Ishikawa (cell line): Measurements from ENCODE around the gene DHX30.

ENCODE experiments used
- CEBPB ChIP-seq: IDR thresholded peaks from 2 replicates; pipeline ENCODE4 v1.6.1; 2012
- CREB1 ChIP-seq: IDR thresholded peaks from 2 replicates; pipeline ENCODE4 v1.6.1; 2012; ENCODE audit warnings: low read depth
- EGR1 ChIP-seq: IDR thresholded peaks from 2 replicates; pipeline ENCODE4 v1.6.1; 2012
- EP300 ChIP-seq: IDR thresholded peaks from 2 replicates; pipeline ENCODE4 v1.6.1; 2012; ENCODE audit warnings: borderline replicate concordance
- FOXM1 ChIP-seq: IDR thresholded peaks from 2 replicates; pipeline ENCODE4 v1.6.1; 2012; ENCODE audit warnings: low read depth, borderline replicate concordance
- NFIC ChIP-seq: IDR thresholded peaks from 2 replicates; pipeline ENCODE4 v1.6.1; 2012
- RAD21 ChIP-seq: IDR thresholded peaks from 2 replicates; pipeline ENCODE4 v1.6.1; 2012; ENCODE audit warnings: low read depth
- TAF1 ChIP-seq: IDR thresholded peaks from 2 replicates; pipeline ENCODE4 v1.6.1; 2012; ENCODE audit warnings: low read depth, mild to moderate bottlenecking
- TCF12 ChIP-seq: IDR thresholded peaks from 2 replicates; pipeline ENCODE4 v1.6.1; 2012; ENCODE audit warnings: low read depth
- TEAD4 ChIP-seq: IDR thresholded peaks from 2 replicates; pipeline ENCODE4 v1.6.1; 2012
- YY1 ChIP-seq: IDR thresholded peaks from 2 replicates; pipeline ENCODE4 v1.6.1; 2012; ENCODE audit warnings: low read depth
- ZBTB7A ChIP-seq: IDR thresholded peaks from 2 replicates; pipeline ENCODE4 v1.6.1; 2012; ENCODE audit warnings: low read depth
- TF ChIP-seq, protein P1 (sequence below): IDR thresholded peaks from 2 replicates; pipeline ENCODE4 v1.6.1; 2012; ENCODE audit warnings: low read depth, mild to moderate bottlenecking
- TF ChIP-seq, protein P2 (sequence below): IDR thresholded peaks from 2 replicates; pipeline ENCODE4 v1.6.1; 2012
- TF ChIP-seq, protein P3 (sequence below): IDR thresholded peaks from 2 replicates; pipeline ENCODE4 v1.6.1; 2012

Gene DHX30

DNA sequence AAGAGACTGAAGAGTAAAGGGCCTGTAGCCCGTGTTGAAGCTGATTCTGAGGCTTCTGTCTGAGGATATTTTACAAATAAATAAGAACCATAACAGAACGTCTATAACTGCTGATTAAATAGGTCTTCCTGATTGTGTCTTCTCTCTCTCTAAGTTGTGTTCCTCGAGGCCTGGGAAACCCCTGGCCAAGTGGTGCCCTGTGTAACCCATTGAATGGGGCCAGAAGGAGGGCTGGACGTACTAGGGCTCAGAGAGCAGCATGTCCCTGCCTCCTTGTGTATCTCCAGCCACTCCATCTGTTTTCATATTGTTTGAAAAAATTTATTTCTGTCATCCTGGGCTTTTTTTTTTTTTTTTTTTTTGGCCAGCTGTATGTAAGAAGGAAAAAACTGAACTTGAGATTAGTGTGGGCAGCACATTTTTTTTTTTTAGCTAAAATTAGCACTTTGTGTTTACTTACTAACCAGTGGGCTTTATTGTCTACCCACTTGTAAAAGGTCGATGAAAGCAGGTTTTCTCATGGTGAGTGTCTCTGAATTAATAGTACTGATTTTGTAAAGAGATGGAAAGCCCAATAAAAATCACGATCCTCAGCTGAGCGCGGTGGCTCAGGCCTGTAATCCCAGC, 10.7 kb downstream of the DHX30 start:
- TF ChIP-seq TAF1 (no peak), RAD21 (no peak), FOXM1 (no peak), EGR1 (no peak), EP300 (no peak), CEBPB (no peak), ZBTB7A (no peak)
- TF ChIP-seq, protein P1, sequence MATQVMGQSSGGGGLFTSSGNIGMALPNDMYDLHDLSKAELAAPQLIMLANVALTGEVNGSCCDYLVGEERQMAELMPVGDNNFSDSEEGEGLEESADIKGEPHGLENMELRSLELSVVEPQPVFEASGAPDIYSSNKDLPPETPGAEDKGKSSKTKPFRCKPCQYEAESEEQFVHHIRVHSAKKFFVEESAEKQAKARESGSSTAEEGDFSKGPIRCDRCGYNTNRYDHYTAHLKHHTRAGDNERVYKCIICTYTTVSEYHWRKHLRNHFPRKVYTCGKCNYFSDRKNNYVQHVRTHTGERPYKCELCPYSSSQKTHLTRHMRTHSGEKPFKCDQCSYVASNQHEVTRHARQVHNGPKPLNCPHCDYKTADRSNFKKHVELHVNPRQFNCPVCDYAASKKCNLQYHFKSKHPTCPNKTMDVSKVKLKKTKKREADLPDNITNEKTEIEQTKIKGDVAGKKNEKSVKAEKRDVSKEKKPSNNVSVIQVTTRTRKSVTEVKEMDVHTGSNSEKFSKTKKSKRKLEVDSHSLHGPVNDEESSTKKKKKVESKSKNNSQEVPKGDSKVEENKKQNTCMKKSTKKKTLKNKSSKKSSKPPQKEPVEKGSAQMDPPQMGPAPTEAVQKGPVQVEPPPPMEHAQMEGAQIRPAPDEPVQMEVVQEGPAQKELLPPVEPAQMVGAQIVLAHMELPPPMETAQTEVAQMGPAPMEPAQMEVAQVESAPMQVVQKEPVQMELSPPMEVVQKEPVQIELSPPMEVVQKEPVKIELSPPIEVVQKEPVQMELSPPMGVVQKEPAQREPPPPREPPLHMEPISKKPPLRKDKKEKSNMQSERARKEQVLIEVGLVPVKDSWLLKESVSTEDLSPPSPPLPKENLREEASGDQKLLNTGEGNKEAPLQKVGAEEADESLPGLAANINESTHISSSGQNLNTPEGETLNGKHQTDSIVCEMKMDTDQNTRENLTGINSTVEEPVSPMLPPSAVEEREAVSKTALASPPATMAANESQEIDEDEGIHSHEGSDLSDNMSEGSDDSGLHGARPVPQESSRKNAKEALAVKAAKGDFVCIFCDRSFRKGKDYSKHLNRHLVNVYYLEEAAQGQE: no peak
- TF ChIP-seq, protein P2, sequence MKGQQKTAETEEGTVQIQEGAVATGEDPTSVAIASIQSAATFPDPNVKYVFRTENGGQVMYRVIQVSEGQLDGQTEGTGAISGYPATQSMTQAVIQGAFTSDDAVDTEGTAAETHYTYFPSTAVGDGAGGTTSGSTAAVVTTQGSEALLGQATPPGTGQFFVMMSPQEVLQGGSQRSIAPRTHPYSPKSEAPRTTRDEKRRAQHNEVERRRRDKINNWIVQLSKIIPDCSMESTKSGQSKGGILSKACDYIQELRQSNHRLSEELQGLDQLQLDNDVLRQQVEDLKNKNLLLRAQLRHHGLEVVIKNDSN: no peak

DNA sequence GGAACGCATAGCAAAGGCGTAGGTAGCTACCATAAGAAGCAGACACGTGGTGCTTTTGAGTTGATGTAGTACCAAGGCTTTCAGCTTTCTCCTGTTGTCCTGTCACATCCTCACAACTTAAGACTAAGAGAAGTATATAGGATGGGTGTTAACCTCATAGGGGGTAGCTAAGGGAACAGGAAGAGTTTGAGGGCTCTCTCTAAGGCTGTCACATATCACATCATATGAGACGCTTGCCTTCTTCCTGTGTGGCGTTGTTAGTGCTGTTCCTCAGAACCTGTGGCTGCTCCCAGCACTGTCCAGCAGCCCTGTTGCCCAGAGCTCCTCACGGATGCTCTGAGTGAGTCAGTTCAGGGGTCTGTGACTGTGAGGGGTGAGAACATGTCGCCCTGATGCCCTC, 14.7 kb downstream of the DHX30 start:
- TF ChIP-seq RAD21 (no peak), YY1 (no peak), ZBTB7A (no peak), FOXM1 (no peak), TCF12 (no peak), TAF1 (no peak), TEAD4 (no peak), EGR1 (no peak), CREB1 (no peak)
- TF ChIP-seq, protein P3, sequence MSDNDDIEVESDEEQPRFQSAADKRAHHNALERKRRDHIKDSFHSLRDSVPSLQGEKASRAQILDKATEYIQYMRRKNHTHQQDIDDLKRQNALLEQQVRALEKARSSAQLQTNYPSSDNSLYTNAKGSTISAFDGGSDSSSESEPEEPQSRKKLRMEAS: no peak
- TF ChIP-seq, protein P1: no peak

DNA sequence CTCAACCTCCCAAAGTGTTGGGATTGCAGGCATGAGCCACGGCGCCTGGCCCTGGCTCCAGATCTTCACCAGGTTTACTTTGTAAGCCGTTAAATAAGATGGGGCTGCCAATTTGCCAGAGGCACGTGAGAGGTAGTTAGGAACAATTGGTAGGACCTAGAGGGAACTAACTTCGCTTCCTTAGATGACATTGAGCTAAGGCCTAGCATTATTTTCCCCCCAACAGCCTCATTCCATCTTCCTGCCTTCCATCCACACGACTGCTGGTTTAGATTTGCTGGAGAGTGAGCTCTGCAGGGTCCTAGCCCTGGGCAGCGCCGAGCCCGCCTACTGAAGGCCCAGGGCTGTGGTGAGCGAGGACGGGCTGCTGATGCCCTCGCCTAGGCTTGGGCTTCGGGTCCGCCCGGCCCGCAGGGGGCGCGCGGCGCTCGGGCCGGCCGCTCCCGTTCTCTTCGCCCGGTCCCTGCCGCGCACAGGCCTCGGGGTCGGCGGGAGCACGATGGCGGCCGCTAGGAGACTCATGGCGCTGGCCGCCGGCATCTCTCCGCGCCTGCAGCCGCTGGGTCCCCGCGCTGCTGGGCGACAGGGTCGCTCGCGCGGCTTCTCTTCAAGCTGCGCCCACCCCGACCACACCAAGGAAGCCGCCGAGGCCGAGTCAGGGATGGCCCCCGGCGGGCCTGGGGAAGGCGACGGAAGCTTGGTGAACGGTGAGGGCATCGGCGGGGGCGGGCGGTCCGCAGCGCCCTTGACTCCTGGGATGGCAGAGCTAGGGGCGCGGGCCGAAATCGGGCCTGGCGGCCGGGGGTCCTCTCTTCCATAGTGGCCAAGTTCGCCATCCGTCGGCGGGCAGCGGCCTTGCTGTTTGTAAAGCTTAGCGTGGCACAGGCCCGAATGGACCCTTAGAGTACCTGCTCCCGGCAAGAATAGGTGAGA, 21.9 kb downstream of the DHX30 start:
- TF ChIP-seq RAD21 (peak; percentile 28; the same call in 1 of the 2 replicates), YY1 (peak; percentile 94), EP300 (peak; percentile 17; the same call in 1 of the 2 replicates), TEAD4 (no peak; the same call in 1 of the 2 replicates), TCF12 (peak; percentile 52; the same call in 1 of the 2 replicates), TAF1 (peak; percentile 92), CEBPB (peak; percentile 39; the same call in 1 of the 2 replicates), CREB1 (no peak), NFIC (no peak; the same call in 1 of the 2 replicates), FOXM1 (no peak), EGR1 (peak; percentile 58; the same call in 1 of the 2 replicates), ZBTB7A (no peak)
- TF ChIP-seq, protein P3: peak; percentile 71; the same call in 1 of the 2 replicates
- TF ChIP-seq, protein P2: peak; percentile 6; the same call in 1 of the 2 replicates
- TF ChIP-seq, protein P1: no peak

DNA sequence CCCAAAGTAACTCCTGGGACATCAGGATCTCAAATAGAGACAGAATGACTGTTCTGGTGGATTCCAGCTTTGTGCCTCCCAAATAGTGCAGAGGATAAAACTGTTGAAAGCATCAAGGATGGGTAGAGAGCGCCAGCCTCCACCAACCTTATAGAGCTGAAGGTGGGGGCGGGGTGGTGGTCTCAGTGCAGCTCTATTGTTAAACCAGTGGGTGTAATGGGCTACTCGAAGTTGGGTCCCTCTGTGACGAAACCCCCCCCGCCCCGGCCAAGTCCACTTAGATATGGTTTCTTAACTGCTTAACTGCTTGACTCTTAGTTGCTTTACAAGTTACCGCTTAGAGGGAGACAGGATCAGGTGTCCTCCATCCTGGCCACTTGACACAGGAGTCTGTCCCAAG, 22.7 kb downstream of the DHX30 start:
- no peak for TF ChIP-seq TAF1
- TF ChIP-seq YY1: no peak
- no peak for TF ChIP-seq NFIC
- no peak for TF ChIP-seq EP300
- TF ChIP-seq TCF12: no peak
- TF ChIP-seq, protein P1: no peak
- TF ChIP-seq CREB1: no peak
- TF ChIP-seq FOXM1: no peak
- TF ChIP-seq EGR1: no peak
- TF ChIP-seq TEAD4: no peak
- no peak for TF ChIP-seq RAD21
- TF ChIP-seq CEBPB: no peak
- TF ChIP-seq, protein P2: no peak
- TF ChIP-seq, protein P3: no peak
- TF ChIP-seq ZBTB7A: no peak
